ENCODE results near the gene SIX4.
"Not testable (repeated sequence)": the region's sequence is repeated elsewhere in the genome, so short reads cannot be mapped to it uniquely, and the experiment has no call there.

The SIX4 gene

GRCh38 chr14:60744566-60744965 lies 20.4 kb upstream of the SIX4 start:
- Histone ChIP-seq H3K9ac (ENCODE audit: low read length in 2 of 2) (no peak overlapping the region), H3K9me3 (ENCODE audit: control insufficient read depth in 2 of 2, low read length in 2 of 2) (no peaks in the 10 kb centered on the region), H3K36me3 (ENCODE audit: control insufficient read depth in 2 of 2, insufficient read depth in 2 of 2, low read length in 2 of 2) (no peaks in the 10 kb centered on the region), H3K4me1 (ENCODE audit: control insufficient read depth, insufficient read depth, low read length) (no peaks in the 10 kb centered on the region), H3K27me3 (ENCODE audit: control insufficient read depth in 1 of 2, insufficient read depth in 2 of 2, low read length in 2 of 2) (no peaks in the 10 kb centered on the region), H3K4me3 (ENCODE audit: low read length in 2 of 2) (no peak overlapping the region), H3K27ac (ENCODE audit: low read length) (no peak overlapping the region)

GRCh38 chr14:60738843-60739508 lies 14.8 kb upstream of the SIX4 start:
- Histone ChIP-seq H3K9ac (ENCODE audit: low read length in 2 of 2) (no peak overlapping the region), H3K9me3 (ENCODE audit: control insufficient read depth in 2 of 2, low read length in 2 of 2) (no peaks in the 10 kb centered on the region), H3K36me3 (ENCODE audit: control insufficient read depth in 2 of 2, insufficient read depth in 2 of 2, low read length in 2 of 2) (no peaks in the 10 kb centered on the region), H3K4me3 (ENCODE audit: low read length in 2 of 2) (no peak overlapping the region), H3K27me3 (ENCODE audit: control insufficient read depth in 1 of 2, insufficient read depth in 2 of 2, low read length in 2 of 2) (no peaks in the 10 kb centered on the region), H3K27ac (ENCODE audit: low read length) (no peak overlapping the region), H3K4me1 (ENCODE audit: control insufficient read depth, insufficient read depth, low read length) (peaks cover 3% of the 10 kb centered on the region)

- no peak overlapping the region for H3K27ac ChIP-seq (ENCODE audit: low read length)
- H3K4me1 ChIP-seq (ENCODE audit: control insufficient read depth, insufficient read depth, low read length) = peaks cover 3% of the 10 kb centered on the region
- peak overlapping the region in 1 of 2 donors; percentile 4 for H3K4me3 ChIP-seq (ENCODE audit: low read length in 2 of 2)
- H3K9ac ChIP-seq (ENCODE audit: low read length in 2 of 2) = no peak overlapping the region
- no peaks in the 10 kb centered on the region for H3K27me3 ChIP-seq (ENCODE audit: control insufficient read depth in 1 of 2, insufficient read depth in 2 of 2, low read length in 2 of 2)
- no peaks in the 10 kb centered on the region for H3K9me3 ChIP-seq (ENCODE audit: control insufficient read depth in 2 of 2, low read length in 2 of 2)
- no peaks in the 10 kb centered on the region for H3K36me3 ChIP-seq (ENCODE audit: control insufficient read depth in 2 of 2, insufficient read depth in 2 of 2, low read length in 2 of 2)
Measured at GRCh38 chr14:60736494-60736893, 12.3 kb upstream of the SIX4 start.

- Histone ChIP-seq H3K9ac (ENCODE audit: low read length in 2 of 2) (peak overlapping the region; percentile 85 to 97), H3K4me1 (ENCODE audit: control insufficient read depth, insufficient read depth, low read length) (peaks cover 3% of the 10 kb centered on the region), H3K9me3 (ENCODE audit: control insufficient read depth in 2 of 2, low read length in 2 of 2) (no peaks in the 10 kb centered on the region), H3K27me3 (ENCODE audit: control insufficient read depth in 1 of 2, insufficient read depth in 2 of 2, low read length in 2 of 2) (no peaks in the 10 kb centered on the region), H3K4me3 (ENCODE audit: low read length in 2 of 2) (peak overlapping the region; percentile 98), H3K27ac (ENCODE audit: low read length) (no peak overlapping the region), H3K36me3 (ENCODE audit: control insufficient read depth in 2 of 2, insufficient read depth in 2 of 2, low read length in 2 of 2) (no peaks in the 10 kb centered on the region)
Measured at GRCh38 chr14:60735416-60735815, 11.3 kb upstream of the SIX4 start.

- H3K27ac ChIP-seq (ENCODE audit: low read length) = peak within 1 kb of the TSS; percentile 56
- no peaks in the 10 kb centered on the region for H3K36me3 ChIP-seq (ENCODE audit: control insufficient read depth in 2 of 2, insufficient read depth in 2 of 2, low read length in 2 of 2)
- no peaks in the 10 kb centered on the region for H3K9me3 ChIP-seq (ENCODE audit: control insufficient read depth in 2 of 2, low read length in 2 of 2)
Measured at GRCh38 chr14:60734465-60735242, 10.5 kb upstream of the SIX4 start, which contains the start of gene MNAT1. Gene MNAT1 (plus strand): TSS chr14:60734761. CDS start chr14:60734863, 102 bp downstream.

GRCh38 chr14:60732840-60733483 lies 8.8 kb upstream of the SIX4 start:
- Histone ChIP-seq H3K9me3 (ENCODE audit: control insufficient read depth in 2 of 2, low read length in 2 of 2) (no peaks in the 10 kb centered on the region), H3K27ac (ENCODE audit: low read length) (no peak overlapping the region), H3K9ac (ENCODE audit: low read length in 2 of 2) (no peak overlapping the region), H3K27me3 (ENCODE audit: control insufficient read depth in 1 of 2, insufficient read depth in 2 of 2, low read length in 2 of 2) (no peaks in the 10 kb centered on the region), H3K4me1 (ENCODE audit: control insufficient read depth, insufficient read depth, low read length) (peaks cover 3% of the 10 kb centered on the region), H3K36me3 (ENCODE audit: control insufficient read depth in 2 of 2, insufficient read depth in 2 of 2, low read length in 2 of 2) (no peaks in the 10 kb centered on the region), H3K4me3 (ENCODE audit: low read length in 2 of 2) (no peak overlapping the region)

More at GRCh38 chr14:60734465-60735242, 10.5 kb upstream of the SIX4 start, which contains the start of gene MNAT1:
- H3K27me3 ChIP-seq (ENCODE audit: control insufficient read depth in 1 of 2, insufficient read depth in 2 of 2, low read length in 2 of 2) = no peaks in the 10 kb centered on the region
- H3K9ac ChIP-seq (ENCODE audit: low read length in 2 of 2) = peak within 1 kb of the TSS; percentile 85 to 97
- peak within 1 kb of the TSS; percentile 98 for H3K4me3 ChIP-seq (ENCODE audit: low read length in 2 of 2)
- peaks cover 3% of the 10 kb centered on the region for H3K4me1 ChIP-seq (ENCODE audit: control insufficient read depth, insufficient read depth, low read length)

- not testable (repeated sequence) for H3K4me3 ChIP-seq (ENCODE audit: low read length in 2 of 2); H3K27me3 ChIP-seq (ENCODE audit: control insufficient read depth in 1 of 2, insufficient read depth in 2 of 2, low read length in 2 of 2); H3K9me3 ChIP-seq (ENCODE audit: control insufficient read depth in 2 of 2, low read length in 2 of 2); H3K36me3 ChIP-seq (ENCODE audit: control insufficient read depth in 2 of 2, insufficient read depth in 2 of 2, low read length in 2 of 2); H3K9ac ChIP-seq (ENCODE audit: low read length in 2 of 2); H3K27ac ChIP-seq (ENCODE audit: low read length); H3K4me1 ChIP-seq (ENCODE audit: control insufficient read depth, insufficient read depth, low read length)
Measured at GRCh38 chr14:60731291-60731690, 7.1 kb upstream of the SIX4 start.

GRCh38 chr14:60723116-60723906 lies 840 bp downstream of the SIX4 start:
- peaks cover 6 to 18% of the 10 kb centered on the region in 2 donors for H3K27me3 ChIP-seq (ENCODE audit: control insufficient read depth in 1 of 2, insufficient read depth in 2 of 2, low read length in 2 of 2)

GRCh38 chr14:60722357-60723115 lies 1.6 kb downstream of the SIX4 start:
- Histone ChIP-seq H3K9me3 (ENCODE audit: control insufficient read depth in 2 of 2, low read length in 2 of 2) (no peaks in the 10 kb centered on the region), H3K9ac (ENCODE audit: low read length in 2 of 2) (peak overlapping the region in 1 of 2 donors; percentile 80), H3K27me3 (ENCODE audit: control insufficient read depth in 1 of 2, insufficient read depth in 2 of 2, low read length in 2 of 2) (peaks cover 5 to 18% of the 10 kb centered on the region in 2 donors), H3K4me1 (ENCODE audit: control insufficient read depth, insufficient read depth, low read length) (peaks cover 15% of the 10 kb centered on the region), H3K4me3 (ENCODE audit: low read length in 2 of 2) (peak overlapping the region; percentile 82 to 96), H3K36me3 (ENCODE audit: control insufficient read depth in 2 of 2, insufficient read depth in 2 of 2, low read length in 2 of 2) (peaks cover 0 to 2% of the 10 kb centered on the region in 2 donors), H3K27ac (ENCODE audit: low read length) (no peak overlapping the region)

More at GRCh38 chr14:60723116-60723906, 840 bp downstream of the SIX4 start:
- Histone ChIP-seq H3K9me3 (ENCODE audit: control insufficient read depth in 2 of 2, low read length in 2 of 2) (no peaks in the 10 kb centered on the region), H3K27ac (ENCODE audit: low read length) (no peak overlapping the region), H3K36me3 (ENCODE audit: control insufficient read depth in 2 of 2, insufficient read depth in 2 of 2, low read length in 2 of 2) (peaks cover 0 to 2% of the 10 kb centered on the region in 2 donors), H3K4me3 (ENCODE audit: low read length in 2 of 2) (peak overlapping the region; percentile 82 to 96), H3K4me1 (ENCODE audit: control insufficient read depth, insufficient read depth, low read length) (peaks cover 15% of the 10 kb centered on the region), H3K9ac (ENCODE audit: low read length in 2 of 2) (peak overlapping the region; percentile 47 to 80)

- Histone ChIP-seq H3K27ac (ENCODE audit: low read length) (no peak overlapping the region), H3K27me3 (ENCODE audit: control insufficient read depth in 1 of 2, insufficient read depth in 2 of 2, low read length in 2 of 2) (peaks cover 4 to 15% of the 10 kb centered on the region in 2 donors), H3K9ac (ENCODE audit: low read length in 2 of 2) (peak overlapping the region in 1 of 2 donors; percentile 33), H3K4me1 (ENCODE audit: control insufficient read depth, insufficient read depth, low read length) (peaks cover 15% of the 10 kb centered on the region), H3K36me3 (ENCODE audit: control insufficient read depth in 2 of 2, insufficient read depth in 2 of 2, low read length in 2 of 2) (peaks cover 0 to 2% of the 10 kb centered on the region in 2 donors), H3K4me3 (ENCODE audit: low read length in 2 of 2) (peak overlapping the region; percentile 82 to 96), H3K9me3 (ENCODE audit: control insufficient read depth in 2 of 2, low read length in 2 of 2) (no peaks in the 10 kb centered on the region)
Measured at GRCh38 chr14:60722107-60722356, 2.1 kb downstream of the SIX4 start.
